Sigmoid colon (tissue), 4 donors: ENCODE results near the gene CFDP1.

Experiments used
- EP300 ChIP-seq, 4 donors: sonication (generic); formaldehyde crosslinking; IDR thresholded peaks; one replicate each; pipeline ENCODE4 v1.6.1; 2017; ENCODE audit warnings: antibody characterized with exemption in 4 of 4
- POLR2A ChIP-seq, 2 donors: fragments of 450-650 bp; IDR thresholded peaks; one replicate each; pipeline ENCODE4 v1.6.1; 2016; ENCODE audit warnings: antibody characterized with exemption in 2 of 2, mild to moderate bottlenecking in 2 of 2, moderate library complexity in 2 of 2
- POLR2AphosphoS5 ChIP-seq, 4 donors: sonication (generic); formaldehyde crosslinking; IDR thresholded peaks; one replicate each; pipeline ENCODE4 v1.6.1; 2017; ENCODE audit warnings: antibody characterized with exemption in 4 of 4
- TF ChIP-seq, protein P1 (sequence below), 4 experiments: fragments of 450-650 bp in 3 of 4; fragments of 200-600 bp in 1 of 4; IDR thresholded peaks; one replicate each; pipeline ENCODE4 v1.5.1; 2016 to 2019; ENCODE audit warnings: antibody characterized with exemption in 4 of 4, mild to moderate bottlenecking in 3 of 4, moderate library complexity in 2 of 4

DNA sequence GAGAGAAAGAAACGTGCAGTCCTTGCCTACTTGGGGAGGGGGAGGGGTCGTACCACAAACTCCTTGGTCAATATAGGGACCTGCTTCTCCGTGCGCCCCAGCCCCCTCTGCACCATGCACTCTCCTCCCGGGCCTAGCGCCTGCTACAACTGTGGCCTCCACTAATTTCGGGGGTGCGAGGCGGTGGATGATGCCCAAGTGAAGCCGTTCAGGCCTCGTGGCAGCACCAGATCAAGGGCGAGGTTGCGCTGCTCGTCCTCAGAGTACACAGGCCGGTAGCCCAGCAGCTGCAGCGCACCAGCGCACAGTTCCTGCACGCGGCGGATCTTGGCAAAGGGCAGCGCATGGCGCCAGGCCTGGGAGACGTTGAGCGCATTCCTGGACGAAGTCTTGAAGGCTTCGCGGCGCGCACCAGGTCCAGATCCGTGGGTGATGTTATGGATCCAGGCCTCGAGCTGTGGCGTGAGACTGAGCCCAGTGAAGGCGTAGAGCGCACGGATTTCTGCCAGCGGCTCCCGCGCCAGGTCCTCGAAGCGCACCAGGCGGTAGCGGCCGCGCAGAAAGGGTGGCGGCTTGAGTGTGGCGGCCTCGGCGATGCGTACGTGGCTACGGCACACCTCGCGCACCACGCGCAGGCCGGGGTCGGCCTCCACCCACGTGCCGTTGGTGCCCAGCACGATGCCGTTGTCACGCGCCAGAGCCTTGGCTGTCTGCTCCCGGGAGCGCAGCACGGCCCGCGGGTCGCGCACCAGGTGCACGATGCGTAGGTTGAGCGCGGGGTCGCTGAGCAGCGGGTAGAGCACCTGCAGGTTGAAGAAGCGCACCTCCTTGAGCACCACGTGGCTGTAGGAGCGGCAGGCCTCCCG lies 45.4 kb upstream of the CFDP1 start:
- TF ChIP-seq POLR2A (IDR thresholded peaks at IDR 0.05) = no peak
- TF ChIP-seq, protein P1, sequence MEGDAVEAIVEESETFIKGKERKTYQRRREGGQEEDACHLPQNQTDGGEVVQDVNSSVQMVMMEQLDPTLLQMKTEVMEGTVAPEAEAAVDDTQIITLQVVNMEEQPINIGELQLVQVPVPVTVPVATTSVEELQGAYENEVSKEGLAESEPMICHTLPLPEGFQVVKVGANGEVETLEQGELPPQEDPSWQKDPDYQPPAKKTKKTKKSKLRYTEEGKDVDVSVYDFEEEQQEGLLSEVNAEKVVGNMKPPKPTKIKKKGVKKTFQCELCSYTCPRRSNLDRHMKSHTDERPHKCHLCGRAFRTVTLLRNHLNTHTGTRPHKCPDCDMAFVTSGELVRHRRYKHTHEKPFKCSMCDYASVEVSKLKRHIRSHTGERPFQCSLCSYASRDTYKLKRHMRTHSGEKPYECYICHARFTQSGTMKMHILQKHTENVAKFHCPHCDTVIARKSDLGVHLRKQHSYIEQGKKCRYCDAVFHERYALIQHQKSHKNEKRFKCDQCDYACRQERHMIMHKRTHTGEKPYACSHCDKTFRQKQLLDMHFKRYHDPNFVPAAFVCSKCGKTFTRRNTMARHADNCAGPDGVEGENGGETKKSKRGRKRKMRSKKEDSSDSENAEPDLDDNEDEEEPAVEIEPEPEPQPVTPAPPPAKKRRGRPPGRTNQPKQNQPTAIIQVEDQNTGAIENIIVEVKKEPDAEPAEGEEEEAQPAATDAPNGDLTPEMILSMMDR (IDR thresholded peaks at IDR 0.05) = no peak
- no peak for TF ChIP-seq POLR2AphosphoS5 (IDR thresholded peaks at IDR 0.05)
- no peak for TF ChIP-seq EP300 (IDR thresholded peaks at IDR 0.05)
